CD8-positive, alpha-beta memory T cell (primary cell): ENCODE results near the gene PCBD1. TPM values are rescaled to one million over a fixed set of nuclear protein-coding genes. Genes with fewer than 3 reads are reported as not detected.
A peak's percentile ranks its signal among the peaks of the same experiment; 100 is the strongest.

Experiments
- CTCF ChIA-PET: fragments of 350-600 bp; sonication (Branson Sonifier 250); formaldehyde crosslinking; loops from one replicate; lab custom pipeline; 2021; ENCODE audit warnings: antibody characterized with exemption; lab: Charles Lee
- POLR2A ChIA-PET: fragments of 350-600 bp; sonication (Branson Sonifier 250); formaldehyde crosslinking; loops from one replicate; lab custom pipeline; 2021; ENCODE audit warnings: antibody characterized with exemption; lab: Charles Lee
- DNase-seq, 5 donors: peaks; one replicate each; pipeline versions ENCODE4 v3.0.0 to v3.0.0-alpha.2; 2020 to 2022; ENCODE audit warnings: mixed read lengths in 1 of 5
- H3K27ac ChIP-seq: one replicate; pipeline ENCODE4 v1.7.0; 2013; ENCODE audit warnings: low read depth, mild to moderate bottlenecking, low read length, moderate library complexity
- H3K27me3 ChIP-seq: 2 replicates; pipeline ENCODE4 v1.7.0; 2013; ENCODE audit warnings: low read length, mild to moderate bottlenecking; ENCODE audit not compliant: insufficient read depth, poor library complexity, severe bottlenecking
- H3K36me3 ChIP-seq: 2 replicates; pipeline ENCODE4 v1.7.0; 2013; ENCODE audit warnings: mild to moderate bottlenecking, low read length, moderate library complexity; ENCODE audit not compliant: insufficient read depth
- H3K4me1 ChIP-seq: 2 replicates; pipeline ENCODE4 v1.7.0; 2013; ENCODE audit warnings: mild to moderate bottlenecking, low read length, moderate library complexity; ENCODE audit not compliant: insufficient read depth
- H3K4me3 ChIP-seq: 2 replicates; pipeline ENCODE4 v1.7.0; 2013; ENCODE audit warnings: mild to moderate bottlenecking, low read length
- H3K9me3 ChIP-seq: 2 replicates; pipeline ENCODE4 v1.7.0; 2013; ENCODE audit warnings: mild to moderate bottlenecking, low read length
- H3K27ac Mint-ChIP-seq, 8 donors: one replicate each; pipeline ENCODE4 v1.8.0; 2020 to 2021; ENCODE audit warnings: mixed read lengths in 8 of 8, mild to moderate bottlenecking in 6 of 8, inconsistent platforms in 3 of 8, moderate library complexity in 3 of 8
- H3K27me3 Mint-ChIP-seq, 2 donors: one replicate each; pipeline ENCODE4 v1.8.0; 2020 to 2021; ENCODE audit warnings: mixed read lengths in 2 of 2, mild to moderate bottlenecking in 1 of 2, moderate library complexity in 1 of 2
- H3K36me3 Mint-ChIP-seq, 3 donors: one replicate each; pipeline ENCODE4 v1.8.0; 2020 to 2021; ENCODE audit warnings: mixed read lengths in 3 of 3, inconsistent platforms in 1 of 3, mild to moderate bottlenecking in 1 of 3
- H3K4me1 Mint-ChIP-seq, 3 donors: one replicate each; pipeline ENCODE4 v1.8.0; 2020 to 2021; ENCODE audit warnings: mixed read lengths in 3 of 3, inconsistent platforms in 1 of 3, mild to moderate bottlenecking in 1 of 3
- H3K4me3 Mint-ChIP-seq, 7 donors: one replicate each; pipeline ENCODE4 v1.8.0; 2020 to 2021; ENCODE audit warnings: mixed read lengths in 7 of 7, mild to moderate bottlenecking in 6 of 7, moderate library complexity in 4 of 7, inconsistent platforms in 2 of 7
- H3K9me3 Mint-ChIP-seq, 5 donors: one replicate each; pipeline ENCODE4 v1.8.0; 2020 to 2022; ENCODE audit warnings: mixed read lengths in 5 of 5, mild to moderate bottlenecking in 3 of 5, moderate library complexity in 2 of 5, inconsistent platforms in 1 of 5
- polyA plus RNA-seq: library from polyadenylated mRNA; unstranded; fragments of 300-500 nt; fragmentation: Illumina TruSeq; gene quantifications from one replicate; pipeline ENCODE4 v1.2.3, GENCODE V29; 2021
- total RNA-seq, 2 experiments: library from RNA; stranded (reverse); gene quantifications; one replicate each; pipeline ENCODE4 v1.2.3, GENCODE V29; 2021

Gene PCBD1
- total and polyA plus RNA-seq, 3 experiments from 2014 or later = 29.1 to 55.3 (median 53.9) TPM

DNA sequence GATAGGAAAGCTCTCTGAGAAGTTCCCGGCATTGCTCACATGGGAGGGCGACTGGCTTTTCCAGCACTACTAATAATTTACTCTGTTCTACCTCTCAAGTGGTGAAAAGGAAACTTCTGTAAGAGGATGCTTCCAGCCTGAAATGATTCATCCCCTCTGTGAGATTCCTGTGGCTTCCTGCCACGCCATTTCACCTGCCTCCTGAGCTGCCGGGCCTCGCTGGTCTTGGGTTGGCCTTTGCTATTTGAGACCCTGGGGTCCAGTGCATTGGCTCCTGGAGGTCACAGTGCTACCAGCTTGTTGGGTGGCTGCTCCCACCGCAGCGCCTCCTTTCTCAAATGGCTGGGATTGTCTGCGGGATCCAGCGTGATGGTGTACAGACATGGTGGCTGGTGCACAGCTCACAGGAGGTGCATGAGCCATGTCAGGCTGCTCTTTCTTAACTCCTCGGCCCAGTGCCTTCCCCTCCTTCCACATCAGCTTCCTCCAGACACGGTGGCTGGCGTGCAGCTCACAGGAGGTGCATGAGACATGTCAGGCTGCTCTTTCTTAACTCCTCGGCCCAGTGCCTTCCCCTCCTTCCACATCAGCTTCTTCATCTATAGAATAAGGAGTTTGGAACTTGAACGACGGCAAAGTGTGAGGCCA is 42.9 kb upstream of the PCBD1 start:
- Mint-ChIP-seq H3K4me3 (no peak overlapping the region), H3K4me1 (no peaks in the 10 kb centered on the region), H3K9me3 (no peaks in the 10 kb centered on the region), H3K27ac (no peak overlapping the region), H3K27me3 (no peaks in the 10 kb centered on the region), H3K36me3 (no peaks in the 10 kb centered on the region)
- Histone ChIP-seq H3K9me3 (no peaks in the 10 kb centered on the region), H3K27ac (no peak overlapping the region), H3K27me3 (peaks cover 5% of the 10 kb centered on the region), H3K36me3 (no peaks in the 10 kb centered on the region), H3K4me1 (no peaks in the 10 kb centered on the region), H3K4me3 (no peak overlapping the region)
- ChIA-PET POLR2A (no interaction called here), CTCF (interaction anchor here (1.1 kb wide), 1 partner anchor 9 kb away, joined by 3 read pairs; no protein-coding TSS in a partner anchor)
- no peak for DNase-seq

DNA sequence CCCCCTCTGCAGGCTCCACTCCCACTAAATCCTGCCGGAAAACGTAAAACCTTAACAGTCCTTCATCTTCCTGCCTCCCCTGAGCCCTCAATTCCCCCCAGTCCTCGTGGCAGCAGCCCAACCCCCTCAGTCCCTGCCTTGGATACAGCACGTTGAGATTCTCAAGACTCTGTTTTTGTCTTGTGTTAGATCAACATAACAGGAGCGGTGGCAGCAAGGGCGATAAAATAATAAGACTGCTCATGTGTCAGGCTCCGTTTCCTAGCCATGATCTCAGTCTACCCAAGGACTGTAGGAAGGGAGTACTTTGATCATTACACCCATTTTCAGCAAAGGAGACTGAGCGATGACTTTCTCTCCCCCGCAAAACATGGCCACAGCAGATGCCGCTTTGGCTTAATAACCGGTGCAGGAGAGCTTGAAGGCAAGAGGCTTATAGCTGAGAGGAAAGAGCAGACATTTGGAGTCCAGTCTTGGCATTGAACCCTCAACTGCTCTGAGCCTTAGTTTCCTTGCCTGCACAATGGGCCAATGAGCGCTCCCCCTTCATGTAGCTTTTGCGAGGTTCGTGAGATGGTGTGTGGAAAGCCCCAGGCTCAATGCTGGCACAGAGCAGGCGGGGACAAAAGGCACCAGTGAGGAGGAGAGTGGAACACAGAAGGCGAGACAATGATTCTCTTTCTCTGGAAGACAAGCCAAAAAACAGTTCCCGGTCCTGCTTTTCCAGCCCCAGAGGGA is 42.1 kb upstream of the PCBD1 start:
- no peaks in the 10 kb centered on the region for H3K36me3 ChIP-seq
- Mint-ChIP-seq H3K4me1 (peaks cover 2 to 4% (median 3%) of the 10 kb centered on the region in 3 donors), H3K4me3 (no peak overlapping the region), H3K36me3 (no peaks in the 10 kb centered on the region), H3K27ac (peak overlapping the region in 1 of 8 donors; percentile 88), H3K9me3 (no peaks in the 10 kb centered on the region), H3K27me3 (peaks cover 2% of the 10 kb centered on the region in 2 donors)
- DNase-seq = no peak
- H3K27me3 ChIP-seq = peaks cover 5% of the 10 kb centered on the region
- H3K9me3 ChIP-seq = no peaks in the 10 kb centered on the region
- no peak overlapping the region for H3K4me3 ChIP-seq
- no peak overlapping the region for H3K27ac ChIP-seq
- POLR2A ChIA-PET = no interaction called here
- H3K4me1 ChIP-seq = no peaks in the 10 kb centered on the region
- CTCF ChIA-PET = no interaction called here

DNA sequence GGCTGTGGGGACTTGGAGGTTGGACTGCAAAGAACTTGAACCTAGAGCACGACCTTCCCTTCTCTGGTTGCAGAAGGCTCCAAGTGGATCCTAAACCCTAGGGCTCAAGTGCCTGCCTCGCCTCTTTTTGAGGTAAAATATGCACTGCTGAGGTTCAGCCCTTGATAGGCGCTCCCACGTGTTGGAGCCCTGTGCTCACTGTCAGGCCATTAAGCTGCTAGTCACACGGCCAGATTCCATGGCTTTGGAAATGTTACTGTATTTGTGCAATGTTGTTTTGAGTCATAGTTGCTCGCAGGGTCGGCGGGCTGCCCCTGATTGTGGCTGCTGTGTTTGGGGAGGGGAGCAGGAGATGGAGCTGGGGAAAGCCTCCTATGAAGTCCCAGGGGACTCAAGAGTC is 39.8 kb upstream of the PCBD1 start:
- H3K9me3 ChIP-seq = no peaks in the 10 kb centered on the region
- no peak overlapping the region for H3K4me3 Mint-ChIP-seq
- ChIA-PET POLR2A (no interaction called here), CTCF (no interaction called here)
- no peak overlapping the region for H3K27ac ChIP-seq
- peak overlapping the region in 1 of 8 donors; percentile 3 for H3K27ac Mint-ChIP-seq
- peaks cover 3 to 7% of the 10 kb centered on the region in 2 donors for H3K27me3 Mint-ChIP-seq
- H3K4me3 ChIP-seq = no peak overlapping the region
- H3K9me3 Mint-ChIP-seq = no peaks in the 10 kb centered on the region
- H3K27me3 ChIP-seq = peaks cover 5% of the 10 kb centered on the region
- H3K4me1 Mint-ChIP-seq = peaks cover 6 to 8% (median 7%) of the 10 kb centered on the region in 3 donors
- H3K36me3 ChIP-seq = no peaks in the 10 kb centered on the region
- no peaks in the 10 kb centered on the region for H3K36me3 Mint-ChIP-seq
- no peaks in the 10 kb centered on the region for H3K4me1 ChIP-seq
- DNase-seq = no peak

DNA sequence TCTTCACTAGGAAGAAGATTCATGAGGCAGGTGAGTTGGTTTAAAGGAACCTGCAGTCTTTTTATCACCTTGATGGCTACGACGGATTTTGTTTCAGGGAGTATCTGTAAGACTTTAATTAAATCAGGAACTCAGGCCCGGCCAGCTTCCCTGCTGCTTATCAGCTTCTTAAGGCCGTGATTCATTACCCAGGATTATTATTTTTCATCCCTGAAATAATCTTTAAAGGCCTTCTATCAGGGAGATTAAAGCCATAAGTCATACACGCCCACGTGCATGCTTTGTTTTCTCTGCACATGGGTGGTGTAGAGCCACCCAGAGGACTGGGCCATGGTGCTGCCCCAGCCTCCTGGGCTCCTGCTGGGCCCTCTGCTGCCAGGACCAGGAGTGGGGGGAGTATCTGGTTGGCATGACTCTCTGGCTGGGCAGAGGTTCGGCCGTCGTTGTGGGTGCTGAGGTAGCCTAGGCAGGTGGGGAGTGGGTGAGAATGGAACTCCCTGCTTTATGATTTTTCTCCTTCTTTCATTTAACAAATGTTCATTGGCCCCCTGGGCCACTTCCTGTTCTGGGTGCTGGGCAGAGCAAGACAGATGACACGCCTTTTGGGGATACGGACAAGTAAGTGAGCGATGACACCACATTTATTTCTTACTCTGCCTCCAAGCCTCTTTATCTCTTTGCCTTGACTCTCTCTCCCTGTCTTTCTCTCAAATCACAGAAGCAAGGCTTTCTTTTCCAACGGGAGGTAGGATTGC is 39.0 kb upstream of the PCBD1 start:
- ChIA-PET CTCF (interaction anchor here (1.4 kb wide), 1 partner anchor 643 kb away, joined by 3 read pairs; no protein-coding TSS in a partner anchor), POLR2A (no interaction called here)
- no peak for DNase-seq
- H3K4me3 Mint-ChIP-seq = no peak overlapping the region
- Histone ChIP-seq H3K27ac (no peak overlapping the region), H3K4me1 (no peaks in the 10 kb centered on the region), H3K9me3 (no peaks in the 10 kb centered on the region), H3K36me3 (no peaks in the 10 kb centered on the region), H3K27me3 (peaks cover 5% of the 10 kb centered on the region), H3K4me3 (no peak overlapping the region)
- peaks cover 3 to 9% of the 10 kb centered on the region in 2 donors for H3K27me3 Mint-ChIP-seq
- no peak overlapping the region for H3K27ac Mint-ChIP-seq
- no peaks in the 10 kb centered on the region for H3K9me3 Mint-ChIP-seq
- H3K4me1 Mint-ChIP-seq = peaks cover 6 to 8% (median 7%) of the 10 kb centered on the region in 3 donors
- no peaks in the 10 kb centered on the region for H3K36me3 Mint-ChIP-seq

DNA sequence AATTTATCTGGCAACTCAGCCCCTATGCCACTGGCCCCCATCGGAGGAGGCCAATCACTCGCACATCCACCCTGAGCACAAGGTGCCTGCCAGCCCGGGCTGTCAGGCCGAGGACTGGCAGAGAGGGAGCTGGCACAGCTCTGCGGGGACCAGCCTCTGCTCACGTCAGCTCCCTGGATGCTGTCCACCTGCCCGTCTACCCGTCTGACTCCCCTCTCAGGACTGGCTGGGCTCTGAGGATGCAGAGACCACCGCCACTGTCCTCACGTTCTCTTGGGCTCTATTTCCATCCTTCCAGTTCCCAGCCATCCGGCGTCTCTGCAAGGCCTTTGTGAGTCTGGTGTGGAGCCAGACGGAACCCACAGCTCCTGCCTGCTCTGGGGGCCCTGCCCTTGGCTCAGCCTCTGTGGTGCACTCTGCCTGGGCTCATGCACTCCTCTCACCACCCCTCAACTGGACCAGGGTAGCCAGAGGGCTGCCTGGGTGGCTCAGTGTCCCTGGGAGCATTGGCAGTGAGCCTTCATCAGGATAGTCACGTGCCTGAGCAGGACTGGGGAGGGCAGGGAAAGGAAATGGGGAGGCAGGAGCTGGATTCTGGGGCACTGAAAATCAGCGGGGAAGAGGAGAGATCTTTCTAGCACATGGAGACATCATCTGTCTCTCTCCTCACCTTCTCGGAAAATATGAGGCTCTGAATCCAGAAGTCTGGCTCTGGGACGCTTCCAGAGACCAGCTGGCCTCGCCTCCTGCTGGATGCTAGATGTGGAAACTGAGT is 38.0 kb upstream of the PCBD1 start:
- no peak overlapping the region for H3K27ac ChIP-seq
- H3K36me3 ChIP-seq = no peaks in the 10 kb centered on the region
- Mint-ChIP-seq H3K4me1 (peaks cover 6 to 8% (median 7%) of the 10 kb centered on the region in 3 donors), H3K27me3 (peaks cover 7 to 17% of the 10 kb centered on the region in 2 donors), H3K4me3 (no peak overlapping the region), H3K36me3 (no peaks in the 10 kb centered on the region), H3K9me3 (peaks cover 0 to 1% (median 0%) of the 10 kb centered on the region in 5 donors), H3K27ac (no peak overlapping the region)
- H3K4me3 ChIP-seq = no peak overlapping the region
- no peaks in the 10 kb centered on the region for H3K27me3 ChIP-seq
- DNase-seq = no peak
- CTCF ChIA-PET = interaction anchor here (1.2 to 1.7 kb wide), 7 partner anchors 8 to 644 kb away, joined by 3 to 8 read pairs (median 4); no protein-coding TSS in a partner anchor
- no peaks in the 10 kb centered on the region for H3K4me1 ChIP-seq
- POLR2A ChIA-PET = no interaction called here
- H3K9me3 ChIP-seq = no peaks in the 10 kb centered on the region

DNA sequence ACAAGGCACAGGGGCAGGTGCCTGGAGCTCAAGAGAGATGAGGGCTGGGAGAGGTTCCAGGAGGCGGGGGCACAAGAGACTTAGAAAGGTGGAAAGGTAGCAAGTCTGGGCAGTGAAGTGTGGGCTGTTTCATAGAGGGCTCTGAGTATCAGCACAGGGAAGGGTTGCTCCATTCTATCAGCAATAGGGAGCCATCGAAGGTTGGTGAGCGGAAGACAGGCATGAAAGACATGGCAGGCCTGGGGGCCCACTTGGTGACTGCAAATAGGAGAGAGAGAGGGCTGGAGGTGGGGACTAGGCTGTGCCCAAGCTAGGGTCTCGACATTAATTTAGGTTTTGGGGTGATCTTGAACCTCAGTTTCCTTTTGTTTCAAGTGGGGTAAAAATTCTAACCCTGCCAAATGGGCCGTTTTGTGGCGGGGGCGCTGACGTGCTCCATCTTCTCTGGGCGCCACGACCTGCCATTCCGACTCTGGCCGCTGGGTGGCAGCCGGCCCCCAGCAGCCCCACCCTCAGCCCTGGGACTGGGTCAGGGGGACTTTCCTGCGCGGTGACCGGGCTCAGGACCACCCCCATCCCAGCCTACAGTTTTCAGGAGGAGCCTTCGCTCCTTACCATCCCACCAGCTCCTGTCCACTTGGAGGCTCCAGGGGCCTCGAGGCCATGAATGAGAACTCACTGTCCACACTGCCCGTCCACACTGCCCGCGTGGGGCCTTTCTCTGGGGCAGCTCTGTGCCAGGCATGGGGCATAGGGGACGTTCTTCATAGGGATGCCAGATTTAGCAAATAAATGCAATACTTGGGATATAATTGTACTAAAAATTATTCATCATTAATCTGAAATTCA is 37.2 kb upstream of the PCBD1 start:
- H3K4me3 ChIP-seq = no peak overlapping the region

DNA sequence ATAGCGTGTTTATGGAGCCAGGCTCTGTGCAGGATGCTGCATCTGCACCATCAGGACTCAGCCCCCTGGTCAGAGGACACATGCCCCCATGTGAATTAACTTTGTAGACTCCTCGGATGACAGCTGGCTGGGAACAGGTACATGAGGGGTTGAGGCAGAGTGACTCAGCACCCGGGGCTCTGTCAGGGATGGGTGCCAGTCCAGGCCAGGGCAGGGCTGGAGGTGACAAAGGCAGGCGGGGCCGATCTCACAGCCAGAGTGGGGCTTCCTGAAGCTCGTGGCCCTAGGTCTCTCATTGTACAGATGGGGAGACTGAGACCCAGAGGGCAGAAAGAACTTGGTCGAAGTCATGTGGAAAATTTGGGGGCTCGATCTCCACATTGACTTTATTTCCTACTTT is 35.3 kb upstream of the PCBD1 start:
- Mint-ChIP-seq H3K9me3 (peaks cover 0 to 1% (median 0%) of the 10 kb centered on the region in 5 donors), H3K4me1 (peaks cover 6 to 8% (median 7%) of the 10 kb centered on the region in 3 donors), H3K27ac (no peak overlapping the region), H3K36me3 (no peaks in the 10 kb centered on the region), H3K4me3 (no peak overlapping the region), H3K27me3 (peaks cover 7 to 29% of the 10 kb centered on the region in 2 donors)
- no peak for DNase-seq
- Histone ChIP-seq H3K27ac (no peak overlapping the region), H3K4me3 (no peak overlapping the region), H3K4me1 (no peaks in the 10 kb centered on the region), H3K9me3 (no peaks in the 10 kb centered on the region), H3K27me3 (no peaks in the 10 kb centered on the region), H3K36me3 (no peaks in the 10 kb centered on the region)
- ChIA-PET CTCF (interaction anchor here (1.1 to 1.6 kb wide), 2 partner anchors 20 to 362 kb away, joined by 3 to 6 read pairs; no protein-coding TSS in a partner anchor), POLR2A (no interaction called here)

More for the DNA sequence above, 37.2 kb upstream of the PCBD1 start:
- H3K4me3 Mint-ChIP-seq = peak overlapping the region in 3 of 7 donors; percentile 3 to 33 (median 30)
- H3K36me3 Mint-ChIP-seq = no peaks in the 10 kb centered on the region
- no peaks in the 10 kb centered on the region for H3K27me3 ChIP-seq
- H3K9me3 Mint-ChIP-seq = peaks cover 0 to 1% (median 0%) of the 10 kb centered on the region in 5 donors
- CTCF ChIA-PET = interaction anchor here (0.9 to 1.7 kb wide), 10 partner anchors 8 to 645 kb away, joined by 3 to 8 read pairs (median 4); no protein-coding TSS in a partner anchor
- H3K9me3 ChIP-seq = no peaks in the 10 kb centered on the region
- H3K27me3 Mint-ChIP-seq = peaks cover 7 to 22% of the 10 kb centered on the region in 2 donors
- no peaks in the 10 kb centered on the region for H3K4me1 ChIP-seq
- peaks cover 6 to 8% (median 7%) of the 10 kb centered on the region in 3 donors for H3K4me1 Mint-ChIP-seq
- H3K27ac Mint-ChIP-seq = no peak overlapping the region
- POLR2A ChIA-PET = no interaction called here
- DNase-seq = peak; percentile 14 to 54 (median 25)
- H3K36me3 ChIP-seq = no peaks in the 10 kb centered on the region
- no peak overlapping the region for H3K27ac ChIP-seq
